ENCODE data around the gene HOMEZ.

- TF ChIP-seq CTCF (IDR thresholded peaks at IDR 0.05) (no peak), POLR2A (IDR thresholded peaks at IDR 0.05) (peak; percentile 47 to 92)
Measured at GRCh38 chr14:23286020-23286901, at the start of gene HOMEZ.
